NB4 (cell line): ENCODE measurements around the gene STK32B.

Source experiments
- POLR2A ChIP-seq: IDR thresholded peaks from 2 replicates; pipeline ENCODE4 v1.6.1; 2011; ENCODE audit warnings: mild to moderate bottlenecking; ENCODE audit not compliant: insufficient read length; ENCODE audit errors: extremely low read depth
- TF ChIP-seq, protein P1 (sequence below): IDR thresholded peaks from one replicate; pipeline ENCODE4 v1.5.1; 2012; ENCODE audit warnings: low read depth, low read length

DNA sequence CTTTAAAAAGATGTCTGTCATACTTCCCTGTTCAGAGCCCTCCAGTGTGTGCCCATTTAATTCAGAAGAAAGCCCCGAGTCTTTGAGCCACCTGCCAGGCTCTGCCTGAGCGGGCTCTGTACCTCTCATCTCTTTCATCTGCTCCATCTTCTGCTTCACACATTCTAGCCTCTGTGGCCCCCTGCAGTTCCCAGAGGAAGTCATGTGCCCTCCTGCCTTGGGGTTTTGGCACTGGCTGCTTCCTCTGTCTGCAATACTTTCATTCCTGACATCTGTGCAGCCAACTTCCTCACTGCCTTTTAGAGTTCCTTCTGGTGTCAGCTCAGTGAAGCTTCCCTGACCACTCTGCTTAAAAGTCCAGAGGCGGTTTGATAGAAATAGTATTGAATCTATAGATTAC is 6.2 kb upstream of the STK32B start:
- TF ChIP-seq, protein P1, sequence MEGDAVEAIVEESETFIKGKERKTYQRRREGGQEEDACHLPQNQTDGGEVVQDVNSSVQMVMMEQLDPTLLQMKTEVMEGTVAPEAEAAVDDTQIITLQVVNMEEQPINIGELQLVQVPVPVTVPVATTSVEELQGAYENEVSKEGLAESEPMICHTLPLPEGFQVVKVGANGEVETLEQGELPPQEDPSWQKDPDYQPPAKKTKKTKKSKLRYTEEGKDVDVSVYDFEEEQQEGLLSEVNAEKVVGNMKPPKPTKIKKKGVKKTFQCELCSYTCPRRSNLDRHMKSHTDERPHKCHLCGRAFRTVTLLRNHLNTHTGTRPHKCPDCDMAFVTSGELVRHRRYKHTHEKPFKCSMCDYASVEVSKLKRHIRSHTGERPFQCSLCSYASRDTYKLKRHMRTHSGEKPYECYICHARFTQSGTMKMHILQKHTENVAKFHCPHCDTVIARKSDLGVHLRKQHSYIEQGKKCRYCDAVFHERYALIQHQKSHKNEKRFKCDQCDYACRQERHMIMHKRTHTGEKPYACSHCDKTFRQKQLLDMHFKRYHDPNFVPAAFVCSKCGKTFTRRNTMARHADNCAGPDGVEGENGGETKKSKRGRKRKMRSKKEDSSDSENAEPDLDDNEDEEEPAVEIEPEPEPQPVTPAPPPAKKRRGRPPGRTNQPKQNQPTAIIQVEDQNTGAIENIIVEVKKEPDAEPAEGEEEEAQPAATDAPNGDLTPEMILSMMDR = no peak
- no peak for TF ChIP-seq POLR2A
